RCC 7860 (cell line): Measurements from ENCODE around the gene SLC22A16.
"Not testable (repeated sequence)": the region's sequence is repeated elsewhere in the genome, so short reads cannot be mapped to it uniquely, and the experiment has no call there.

Source experiments
- DNase-seq: peaks from one replicate; pipeline ENCODE4 v3.0.0-alpha.2; 2015; ENCODE audit warnings: low spot score
- FAIRE-seq: peaks from 2 replicates; lab custom pipeline; 2012; peaks lifted over from hg19 to GRCh38; lab: Jason Lieb, UNC

SLC22A16 gene

DNA sequence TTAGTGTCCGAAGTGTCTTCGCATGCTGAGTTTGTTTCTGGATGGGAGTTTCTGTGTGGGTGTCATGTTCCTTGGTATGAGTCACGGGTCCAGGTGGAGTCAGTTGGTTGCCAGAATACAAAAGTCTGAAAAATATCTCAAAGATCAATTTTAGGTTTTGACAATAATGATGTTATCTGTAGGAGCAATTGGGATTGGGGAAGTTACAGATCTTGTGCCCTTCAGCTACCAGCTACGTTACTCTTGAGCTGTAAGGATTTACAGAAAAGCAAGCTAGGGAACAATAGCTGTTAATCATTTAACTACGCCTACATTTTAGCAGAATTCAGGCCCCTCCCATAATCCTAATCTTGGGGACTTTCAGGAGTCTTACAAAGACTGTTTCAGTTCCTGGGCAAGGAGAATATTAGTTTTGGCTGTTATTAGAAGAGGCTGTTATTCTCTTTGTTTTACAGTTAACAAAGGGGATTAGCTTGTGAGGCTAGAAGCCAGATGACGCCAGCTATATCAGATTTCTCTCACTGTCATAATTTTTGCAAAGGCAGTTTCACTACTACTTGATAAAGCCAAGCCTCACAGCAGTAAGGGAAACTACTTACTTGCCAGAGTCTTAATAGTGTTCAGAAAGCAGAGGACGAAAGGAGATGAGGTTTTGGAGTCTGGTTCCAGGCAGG lies 15.4 kb upstream of the SLC22A16 start:
- DNase-seq (no peak), FAIRE-seq (no peak)

DNA sequence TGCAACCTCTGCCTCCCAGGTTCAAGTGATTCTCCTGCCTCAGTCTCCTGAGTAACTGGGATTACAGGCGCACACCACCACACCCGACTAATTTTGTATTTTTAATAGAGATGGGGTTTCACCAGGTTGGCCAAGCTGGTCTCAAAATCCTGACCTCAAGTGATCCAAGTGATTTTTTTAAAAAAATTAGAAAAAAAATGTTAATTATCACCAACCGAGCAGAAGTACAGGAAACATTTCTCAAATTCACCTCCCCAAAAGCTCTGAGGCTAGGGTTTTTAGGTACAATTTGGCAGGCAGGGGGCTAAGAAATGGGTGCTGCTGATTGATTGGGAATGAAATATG lies 14.9 kb upstream of the SLC22A16 start:
- DNase-seq, result no peak
- FAIRE-seq, result no peak

DNA sequence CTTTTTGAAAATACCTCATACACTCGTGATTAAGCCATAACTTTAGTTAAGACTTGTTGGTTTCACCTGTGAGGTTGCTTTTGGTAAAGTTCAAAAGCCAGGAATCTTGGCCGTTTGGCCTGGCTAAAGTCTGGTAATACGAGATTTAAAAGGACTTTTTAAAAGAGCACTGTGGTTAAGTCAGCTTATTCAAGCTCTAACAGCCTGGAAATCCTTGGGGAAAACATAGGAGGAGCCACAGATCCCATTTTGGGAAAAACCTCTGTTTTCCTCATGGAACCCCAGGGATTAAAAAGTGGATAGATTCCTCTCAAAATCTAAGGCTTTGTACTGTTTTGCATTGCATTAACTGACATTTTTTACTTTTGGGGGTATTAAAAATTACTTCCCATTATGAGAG lies 13.7 kb upstream of the SLC22A16 start:
- FAIRE-seq, result no peak
- DNase-seq, result no peak

DNA sequence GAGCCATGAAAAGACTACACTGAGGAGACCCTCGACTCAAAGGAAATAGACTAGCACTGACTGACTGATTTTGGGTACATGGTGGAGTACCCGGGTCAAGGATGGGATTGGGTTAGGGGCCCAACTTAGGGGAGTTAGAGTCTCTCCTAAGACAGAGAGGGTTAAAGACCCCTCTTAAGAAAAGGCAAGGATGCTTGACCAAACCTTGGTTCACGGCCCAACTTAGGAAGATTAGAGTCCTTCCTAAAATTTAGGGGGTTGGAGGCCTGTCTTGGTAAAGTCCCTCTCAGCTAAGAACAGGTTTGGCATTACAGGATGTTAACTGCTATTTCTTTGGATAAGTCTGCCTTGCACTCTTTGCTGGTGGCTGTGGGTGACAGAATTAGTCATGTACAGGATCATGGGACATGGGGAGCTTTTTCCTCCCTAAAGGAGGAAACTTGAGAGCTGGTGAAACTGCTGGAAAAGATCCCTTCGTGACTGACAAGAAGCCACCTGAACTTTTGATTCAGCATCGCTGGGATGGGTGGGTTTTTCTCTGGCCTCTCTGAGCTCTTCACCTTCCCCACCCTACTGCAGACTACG lies 12.3 kb upstream of the SLC22A16 start:
- no peak for DNase-seq
- FAIRE-seq, result no peak

DNA sequence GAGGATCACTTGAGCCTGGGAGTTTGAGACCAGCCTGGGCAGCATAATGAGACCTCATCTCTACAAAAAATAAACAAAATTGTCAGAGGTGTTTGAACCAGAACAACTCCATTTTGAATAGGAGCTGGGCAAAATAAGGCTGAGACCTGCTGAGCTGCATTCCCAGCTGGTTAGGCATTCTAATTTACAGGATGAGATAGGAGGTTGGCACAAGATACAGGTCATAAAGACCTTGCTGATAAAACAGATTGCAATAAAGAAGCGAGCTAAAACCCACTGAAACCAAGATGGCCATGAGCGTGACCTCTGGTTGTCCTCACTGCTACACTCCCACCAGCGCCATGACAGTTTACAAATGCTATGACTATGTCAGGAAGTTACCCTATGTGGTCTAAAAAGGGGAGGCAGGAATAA lies 11.6 kb upstream of the SLC22A16 start:
- not testable (repeated sequence) for FAIRE-seq, DNase-seq

DNA sequence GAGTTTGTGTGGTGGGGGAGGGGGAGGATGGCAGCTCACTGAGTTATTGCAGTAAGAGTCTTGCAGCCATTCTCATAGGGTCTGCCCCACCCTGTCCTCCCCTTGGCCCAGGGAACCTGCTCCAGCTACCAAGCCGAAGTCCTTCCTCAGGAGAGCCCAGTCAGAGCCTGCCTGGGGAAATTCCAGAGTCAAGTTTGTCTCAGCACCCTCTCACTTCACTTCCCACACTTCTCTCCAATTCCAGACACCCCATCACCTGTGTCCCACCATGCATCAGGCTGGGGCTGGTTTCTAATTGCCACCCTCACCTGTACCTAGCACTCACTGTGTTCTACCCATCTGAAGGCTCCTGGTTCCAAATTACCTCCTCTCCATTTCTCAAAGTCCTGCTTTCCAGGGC lies 10.3 kb upstream of the SLC22A16 start:
- DNase-seq (no peak), FAIRE-seq (no peak)

DNA sequence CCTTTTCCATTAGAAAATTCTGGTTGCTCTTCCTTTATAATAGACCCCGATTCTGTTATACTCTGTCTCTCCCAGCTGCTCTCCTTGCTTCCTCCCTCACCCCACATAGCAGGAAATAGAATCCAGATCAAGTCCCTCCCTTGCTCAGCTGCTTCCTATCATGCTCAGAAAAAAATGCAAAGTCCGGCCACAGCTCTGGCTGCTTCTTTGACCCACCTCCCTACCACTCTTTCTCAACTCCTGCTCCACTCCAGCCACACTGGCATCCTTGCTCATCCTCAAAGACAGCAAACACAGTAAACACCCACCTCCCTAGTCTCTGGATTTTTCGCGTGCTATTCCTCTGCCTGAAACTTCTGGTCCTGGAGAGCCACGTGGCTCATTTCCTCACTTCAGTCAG lies 9.1 kb upstream of the SLC22A16 start:
- no peak for FAIRE-seq
- DNase-seq, result no peak

DNA sequence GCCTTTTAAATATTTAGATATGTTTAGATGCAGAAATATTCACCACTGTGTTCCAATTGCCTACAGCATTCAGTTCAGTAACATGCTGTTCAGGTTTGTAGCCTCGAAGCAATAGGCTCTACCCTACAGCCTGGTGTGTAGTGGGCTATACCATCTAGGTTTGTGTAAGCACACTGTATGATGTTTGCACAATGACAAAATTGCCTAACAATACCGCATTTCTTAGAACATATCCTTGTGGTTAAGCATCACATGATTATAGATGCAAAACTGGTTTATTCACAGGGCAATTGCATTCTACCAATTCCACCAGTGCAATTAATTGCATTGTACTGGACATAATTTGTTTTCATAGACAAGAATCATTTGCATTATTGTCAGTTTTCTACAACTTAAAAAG lies 7.9 kb upstream of the SLC22A16 start:
- FAIRE-seq, result no peak
- no peak for DNase-seq

DNA sequence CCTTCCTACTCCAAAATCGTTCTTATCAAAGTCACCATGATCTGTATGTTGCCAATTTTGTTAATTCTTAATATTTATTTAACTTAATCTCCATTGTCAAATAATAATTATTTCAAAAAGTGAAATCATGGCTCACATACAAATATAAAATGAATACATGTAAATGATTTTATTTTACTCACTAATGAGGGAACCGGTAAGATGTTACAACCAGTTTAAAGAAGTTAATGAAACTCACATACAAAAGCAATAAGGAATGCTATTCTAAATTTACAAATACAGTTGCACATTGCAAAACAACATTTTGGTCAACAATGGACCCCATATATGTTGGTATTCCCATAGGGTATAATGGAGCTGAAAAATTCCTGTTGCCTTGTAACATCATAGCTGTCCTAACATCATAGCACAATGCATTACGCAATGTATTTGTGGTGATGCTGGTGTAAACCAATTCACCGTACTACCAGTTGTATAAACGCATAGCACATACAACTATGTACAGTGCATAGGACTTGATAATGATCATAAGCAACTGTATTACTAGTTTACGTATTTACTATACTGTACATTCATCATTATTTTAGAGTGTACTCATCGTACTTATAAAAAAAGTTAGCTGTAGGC lies 6.5 kb upstream of the SLC22A16 start:
- FAIRE-seq, result no peak
- no peak for DNase-seq

DNA sequence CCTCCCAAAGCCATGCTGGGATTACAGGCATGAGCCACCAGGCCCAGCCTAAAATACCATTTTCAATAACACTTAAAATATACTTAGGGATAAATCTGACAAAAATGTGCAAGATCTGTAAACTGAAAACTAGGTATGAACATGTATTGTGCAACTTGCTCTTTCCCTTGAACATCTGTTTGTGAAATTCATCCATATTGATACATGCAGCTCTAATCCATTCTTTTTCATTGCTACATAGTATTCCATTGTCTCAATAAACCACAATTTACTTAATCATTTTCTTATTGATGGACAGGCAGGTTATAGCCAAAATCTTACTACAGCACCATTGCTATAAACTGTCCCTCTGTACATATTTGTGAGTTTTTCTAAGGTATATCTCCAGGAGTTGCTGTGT lies 4.7 kb upstream of the SLC22A16 start:
- DNase-seq (no peak), FAIRE-seq (no peak)

DNA sequence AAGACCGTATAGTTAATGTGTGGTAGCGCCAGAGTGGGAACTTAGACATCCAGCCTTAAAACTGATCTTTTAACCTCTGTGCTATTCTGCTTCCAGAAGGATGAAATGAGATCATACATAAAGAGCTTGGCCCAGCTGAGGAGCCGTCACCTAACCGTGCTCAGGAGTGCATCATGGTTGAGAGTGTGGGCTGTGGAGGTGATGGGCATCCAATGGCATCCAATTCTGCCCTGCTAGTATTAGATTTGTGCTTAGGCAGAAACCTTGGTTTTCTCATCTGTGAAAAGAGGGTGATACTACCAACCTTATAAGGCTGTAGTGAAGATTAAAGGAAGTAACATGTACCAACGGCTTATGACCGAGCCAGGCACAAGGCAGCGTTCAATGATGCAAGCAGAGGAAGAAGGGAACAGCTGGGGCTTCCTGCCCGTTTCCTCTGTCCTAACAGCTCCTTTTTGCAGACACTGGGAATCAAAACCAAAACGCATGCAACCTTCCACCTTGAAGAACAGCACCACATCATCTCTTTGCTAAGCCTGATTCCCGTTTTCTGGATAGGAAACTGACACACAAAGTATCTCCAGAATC lies 1.3 kb downstream of the SLC22A16 start:
- FAIRE-seq (no peak), DNase-seq (no peak)

DNA sequence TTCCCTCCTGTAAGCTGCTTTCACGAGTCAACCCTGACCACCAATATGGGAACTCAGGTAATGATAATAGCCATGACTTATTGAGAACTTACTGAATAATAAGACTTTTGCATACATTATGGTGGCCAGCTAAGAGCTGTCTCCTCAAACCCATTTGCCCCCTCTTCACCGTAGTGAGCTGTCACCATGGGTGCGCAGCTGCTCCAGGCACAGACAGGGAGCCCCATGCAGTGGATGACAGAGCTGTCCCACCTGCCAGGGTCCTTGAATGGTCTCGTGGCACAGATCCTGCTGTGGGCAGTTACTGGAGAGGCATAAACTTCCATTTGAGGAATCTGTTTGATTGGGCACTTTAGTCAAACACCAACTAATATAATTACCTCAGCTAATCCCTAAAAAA lies 1.9 kb downstream of the SLC22A16 start:
- no peak for FAIRE-seq

DNA sequence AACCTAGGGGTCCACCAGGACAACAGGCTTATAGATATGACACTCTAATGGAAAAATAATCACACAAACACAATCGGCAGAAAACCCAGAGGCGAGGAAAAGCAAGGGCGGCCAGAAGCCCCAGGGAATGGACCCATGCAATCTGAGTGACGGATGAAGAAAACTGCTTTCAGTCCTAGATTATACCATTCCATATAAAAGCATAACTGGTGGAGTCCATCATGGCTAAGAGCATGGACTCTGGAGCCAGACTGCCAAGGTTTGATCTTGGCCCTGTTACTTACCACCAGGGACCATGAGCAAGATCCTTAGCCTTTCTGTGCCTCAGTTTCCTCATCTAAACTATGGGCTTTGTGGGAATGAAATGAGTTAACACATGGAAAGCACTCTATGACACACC lies 3.7 kb downstream of the SLC22A16 start:
- no peak for FAIRE-seq

More for the DNA sequence above, 1.9 kb downstream of the SLC22A16 start:
- no peak for DNase-seq

DNA sequence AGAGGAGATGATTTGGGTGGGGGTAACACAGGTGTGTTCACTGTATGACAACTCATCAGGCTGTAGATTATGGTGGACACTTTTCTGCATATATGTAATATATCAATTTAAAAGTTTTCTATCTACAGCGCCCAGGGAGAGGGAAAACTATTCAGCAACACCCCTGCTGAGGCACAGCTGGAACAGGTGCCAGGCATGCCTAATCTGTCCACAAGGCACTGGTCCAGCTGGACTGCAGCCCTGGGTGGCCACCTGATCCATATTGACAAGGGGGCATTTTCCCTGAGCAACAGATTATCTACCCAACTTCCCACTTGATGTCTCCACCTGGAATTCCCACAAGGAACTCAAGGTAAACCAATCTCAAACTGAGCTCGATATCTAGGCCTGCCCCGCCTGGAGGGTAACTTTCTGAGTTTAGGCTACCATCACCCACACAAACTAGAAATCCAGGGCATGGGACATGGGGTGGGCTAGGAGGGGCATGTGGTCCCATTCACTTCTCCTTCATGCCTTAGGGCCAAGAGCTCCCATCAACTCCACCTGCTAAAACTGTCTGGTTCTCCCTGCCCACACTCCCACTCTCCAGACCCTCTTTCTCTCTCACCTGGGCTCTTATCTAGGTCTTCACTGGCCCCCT lies 4.6 kb downstream of the SLC22A16 start:
- FAIRE-seq (no peak), DNase-seq (no peak)

More for the DNA sequence above, 3.7 kb downstream of the SLC22A16 start:
- DNase-seq, result no peak

DNA sequence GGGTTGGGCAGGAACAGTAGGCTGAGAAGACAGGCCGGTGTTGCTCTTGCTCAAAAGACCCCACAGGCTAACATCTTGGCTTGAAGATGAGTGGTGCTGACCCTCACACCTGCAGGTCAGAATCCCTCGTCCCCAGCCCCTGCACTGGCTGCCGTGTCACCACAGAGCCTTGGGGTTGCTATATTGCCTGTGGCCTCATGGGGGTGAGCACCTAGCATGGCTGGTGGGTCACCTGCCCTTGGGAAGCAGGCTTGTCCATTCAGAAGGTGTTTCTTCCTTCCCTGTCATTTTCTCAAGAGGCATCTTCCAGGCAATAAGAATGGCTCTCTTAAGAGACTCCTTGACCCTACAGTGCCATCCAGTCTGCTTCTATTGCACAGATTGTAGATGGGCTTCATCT lies 7.7 kb downstream of the SLC22A16 start:
- no peak for DNase-seq
- no peak for FAIRE-seq

DNA sequence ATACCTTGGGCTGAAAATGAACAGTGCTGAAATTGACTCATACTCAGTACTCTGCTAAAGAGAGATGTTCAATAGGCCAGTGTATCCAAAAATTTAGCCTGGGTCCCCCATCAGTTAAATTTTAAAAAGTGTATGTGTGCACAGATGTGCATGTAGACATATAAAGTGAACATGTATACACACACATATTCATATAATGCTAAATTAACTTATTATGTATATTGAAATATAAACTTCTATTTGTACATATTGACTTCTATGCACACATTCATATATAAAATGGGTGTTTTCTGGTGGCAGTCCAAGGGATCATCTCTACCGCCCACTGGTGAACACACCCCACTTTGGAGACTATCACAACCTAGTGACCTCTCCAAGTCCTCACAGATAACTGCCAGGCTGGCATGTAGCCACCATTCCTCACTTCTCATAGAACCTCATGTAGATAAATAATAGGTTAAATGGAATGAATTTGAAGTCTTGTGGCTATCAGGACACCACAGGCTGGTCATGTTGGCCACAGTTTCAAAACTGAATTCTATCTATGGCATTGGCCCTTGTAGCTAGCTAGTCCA lies 8.8 kb downstream of the SLC22A16 start:
- DNase-seq (no peak), FAIRE-seq (no peak)

DNA sequence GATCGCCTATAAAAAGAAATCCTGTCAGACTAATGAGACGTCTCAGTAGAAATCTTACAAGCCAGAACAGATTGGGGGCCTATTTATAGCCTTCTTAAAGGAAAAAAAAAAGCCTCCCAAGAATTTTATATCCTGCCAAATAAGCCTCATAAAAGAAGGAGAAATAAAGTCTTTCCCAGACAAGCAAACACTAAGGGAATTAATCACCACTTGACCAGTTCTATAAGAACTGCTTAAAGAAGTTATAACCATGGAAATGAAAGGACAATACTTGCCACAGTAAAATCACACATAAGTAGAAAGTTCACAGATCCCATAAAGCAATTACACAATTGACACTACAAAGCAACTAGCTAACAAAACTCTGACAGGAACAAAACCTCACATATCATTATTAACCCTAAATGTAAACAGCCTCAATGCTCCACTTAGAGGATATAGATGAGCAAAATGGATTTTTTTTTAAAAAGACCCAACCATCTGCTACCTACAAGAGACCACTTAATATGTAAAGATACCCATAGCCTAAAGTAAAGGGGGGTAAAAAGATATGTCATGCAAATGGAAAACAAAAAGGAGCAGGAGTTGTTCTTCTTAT lies 13.4 kb downstream of the SLC22A16 start:
- no peak for DNase-seq
- no peak for FAIRE-seq

DNA sequence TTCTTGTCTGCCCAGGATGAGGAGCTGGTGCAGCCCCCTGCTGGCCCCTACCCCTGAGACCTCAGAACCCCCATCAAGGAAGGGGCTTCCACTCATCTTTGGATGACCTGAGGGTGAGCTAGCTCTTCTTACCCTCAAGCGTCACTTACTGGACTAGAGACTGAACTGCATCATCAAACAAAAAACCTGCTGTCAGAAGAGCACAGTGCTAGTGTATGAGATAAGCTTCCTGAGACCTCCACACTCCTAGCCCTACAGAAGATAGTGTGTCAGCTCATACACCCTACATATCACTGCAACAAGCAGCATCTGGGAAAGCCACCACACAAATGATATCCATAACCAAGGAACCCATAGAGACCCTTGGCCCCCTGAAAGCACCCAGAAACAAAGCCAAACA lies 15.0 kb downstream of the SLC22A16 start:
- FAIRE-seq (no peak), DNase-seq (no peak)

DNA sequence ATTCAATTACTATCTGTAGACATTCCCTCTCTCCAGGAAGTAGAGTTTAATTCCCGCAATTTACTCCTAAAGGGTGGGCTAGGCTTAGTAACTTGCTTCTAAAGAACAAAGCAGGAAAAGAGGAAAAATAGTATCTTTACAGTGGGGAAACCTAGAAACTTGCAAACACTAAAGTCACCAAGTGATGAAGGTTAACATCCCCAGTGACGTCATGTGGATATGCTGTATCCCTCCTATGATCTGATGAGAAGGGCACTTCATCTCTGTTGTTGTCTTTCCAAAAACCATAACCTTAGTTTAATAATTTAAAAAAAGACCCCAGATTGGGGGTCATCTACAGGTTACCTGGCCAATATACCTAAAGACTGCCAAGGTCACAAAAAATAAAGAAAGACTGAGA lies 17.3 kb downstream of the SLC22A16 start:
- DNase-seq, result no peak
- no peak for FAIRE-seq

DNA sequence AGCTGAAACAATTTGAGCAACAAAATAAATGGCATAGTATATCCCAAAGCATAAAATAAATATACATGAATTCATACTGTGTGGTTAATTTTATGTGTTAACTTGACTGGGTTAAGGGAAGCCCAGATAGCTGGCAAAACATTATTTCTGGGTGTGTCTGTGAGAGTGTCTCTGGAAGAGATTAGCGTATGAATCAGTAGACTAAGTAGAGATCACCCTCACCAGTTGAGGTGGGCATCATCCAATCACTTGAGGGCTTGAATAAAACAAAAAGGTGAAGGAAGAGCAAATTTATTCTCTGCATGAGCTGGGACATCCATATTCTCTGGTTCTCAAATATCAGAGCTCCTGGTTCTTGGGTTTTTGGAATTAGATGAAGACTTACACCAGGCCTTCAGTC lies 17.9 kb downstream of the SLC22A16 start:
- FAIRE-seq (no peak), DNase-seq (no peak)
